ENCODE results near the gene SIGLEC11.
"Not testable (repeated sequence)": the region's sequence is repeated elsewhere in the genome, so short reads cannot be mapped to it uniquely, and the experiment has no call there.

Gene SIGLEC11

GRCh38 chr19:49946415-49946814 is 14.6 kb downstream of the SIGLEC11 start:
- H3K4me2 ChIP-seq (ENCODE audit: low read length): no peak overlapping the region
- no peaks in the 10 kb centered on the region for H3K4me1 ChIP-seq (ENCODE audit: control insufficient read depth, insufficient read depth, low read length)
- no peaks in the 10 kb centered on the region for H3K9me3 ChIP-seq (replicated peaks; ENCODE audit: low read length)
- no peaks in the 10 kb centered on the region for H3K36me3 ChIP-seq (ENCODE audit: insufficient read depth, low read length)
- no peak overlapping the region for H3K4me3 ChIP-seq (ENCODE audit: low read length)
- no peak overlapping the region for H3K9ac ChIP-seq (ENCODE audit: low read depth, low read length)
- H3K27me3 ChIP-seq (ENCODE audit: control insufficient read depth, insufficient read depth, low read length): peaks cover 9% of the 10 kb centered on the region

- H3K4me3 ChIP-seq (ENCODE audit: low read length); H3K36me3 ChIP-seq (ENCODE audit: insufficient read depth, low read length); H3K4me1 ChIP-seq (ENCODE audit: control insufficient read depth, insufficient read depth, low read length); H3K9ac ChIP-seq (ENCODE audit: low read depth, low read length); H3K9me3 ChIP-seq (replicated peaks; ENCODE audit: low read length); H3K4me2 ChIP-seq (ENCODE audit: low read length): not testable (repeated sequence)
- peaks cover 18% of the 10 kb centered on the region for H3K27me3 ChIP-seq (ENCODE audit: control insufficient read depth, insufficient read depth, low read length)
Observed at GRCh38 chr19:49944567-49944966, 16.4 kb downstream of the SIGLEC11 start.

- no peaks in the 10 kb centered on the region for H3K36me3 ChIP-seq (ENCODE audit: insufficient read depth, low read length)
- H3K9ac ChIP-seq (ENCODE audit: low read depth, low read length): no peak overlapping the region
- peaks cover 11% of the 10 kb centered on the region for H3K27me3 ChIP-seq (ENCODE audit: control insufficient read depth, insufficient read depth, low read length)
- no peak overlapping the region for H3K4me3 ChIP-seq (ENCODE audit: low read length)
- peaks cover 3% of the 10 kb centered on the region for H3K4me1 ChIP-seq (ENCODE audit: control insufficient read depth, insufficient read depth, low read length)
- H3K9me3 ChIP-seq (replicated peaks; ENCODE audit: low read length): no peaks in the 10 kb centered on the region
- H3K4me2 ChIP-seq (ENCODE audit: low read length): no peak overlapping the region
Observed at GRCh38 chr19:49940482-49940791, 20.5 kb downstream of the SIGLEC11 start.

- Histone ChIP-seq H3K4me3 (ENCODE audit: low read length) (no peak overlapping the region), H3K4me1 (ENCODE audit: control insufficient read depth, insufficient read depth, low read length) (peaks cover 3% of the 10 kb centered on the region), H3K4me2 (ENCODE audit: low read length) (no peak overlapping the region), H3K27me3 (ENCODE audit: control insufficient read depth, insufficient read depth, low read length) (peaks cover 11% of the 10 kb centered on the region), H3K9me3 (replicated peaks; ENCODE audit: low read length) (no peaks in the 10 kb centered on the region), H3K9ac (ENCODE audit: low read depth, low read length) (no peak overlapping the region), H3K36me3 (ENCODE audit: insufficient read depth, low read length) (no peaks in the 10 kb centered on the region)
Observed at GRCh38 chr19:49939721-49940481, 21.1 kb downstream of the SIGLEC11 start.

- Histone ChIP-seq H3K9me3 (replicated peaks; ENCODE audit: low read length) (no peaks in the 10 kb centered on the region), H3K36me3 (ENCODE audit: insufficient read depth, low read length) (no peaks in the 10 kb centered on the region), H3K4me1 (ENCODE audit: control insufficient read depth, insufficient read depth, low read length) (peaks cover 3% of the 10 kb centered on the region), H3K9ac (ENCODE audit: low read depth, low read length) (no peak overlapping the region), H3K4me3 (ENCODE audit: low read length) (no peak overlapping the region), H3K27me3 (ENCODE audit: control insufficient read depth, insufficient read depth, low read length) (peaks cover 11% of the 10 kb centered on the region), H3K4me2 (ENCODE audit: low read length) (no peak overlapping the region)
Observed at GRCh38 chr19:49938662-49939061, 22.3 kb downstream of the SIGLEC11 start.

GRCh38 chr19:49937750-49938381 is 23.1 kb downstream of the SIGLEC11 start:
- H3K9me3 ChIP-seq (replicated peaks; ENCODE audit: low read length): no peaks in the 10 kb centered on the region
- peak overlapping the region; percentile 84 for H3K4me2 ChIP-seq (ENCODE audit: low read length)
- peaks cover 9% of the 10 kb centered on the region for H3K27me3 ChIP-seq (ENCODE audit: control insufficient read depth, insufficient read depth, low read length)
- H3K4me3 ChIP-seq (ENCODE audit: low read length): peak overlapping the region; percentile 63
- peaks cover 7% of the 10 kb centered on the region for H3K36me3 ChIP-seq (ENCODE audit: insufficient read depth, low read length)
- peaks cover 3% of the 10 kb centered on the region for H3K4me1 ChIP-seq (ENCODE audit: control insufficient read depth, insufficient read depth, low read length)
- H3K9ac ChIP-seq (ENCODE audit: low read depth, low read length): no peak overlapping the region

GRCh38 chr19:49936549-49936948 is 24.4 kb downstream of the SIGLEC11 start:
- H3K36me3 ChIP-seq (ENCODE audit: insufficient read depth, low read length): peaks cover 10% of the 10 kb centered on the region
- peaks cover 3% of the 10 kb centered on the region for H3K4me1 ChIP-seq (ENCODE audit: control insufficient read depth, insufficient read depth, low read length)
- no peak overlapping the region for H3K4me3 ChIP-seq (ENCODE audit: low read length)
- no peak overlapping the region for H3K4me2 ChIP-seq (ENCODE audit: low read length)
- no peaks in the 10 kb centered on the region for H3K9me3 ChIP-seq (replicated peaks; ENCODE audit: low read length)
- no peak overlapping the region for H3K9ac ChIP-seq (ENCODE audit: low read depth, low read length)
- peaks cover 9% of the 10 kb centered on the region for H3K27me3 ChIP-seq (ENCODE audit: control insufficient read depth, insufficient read depth, low read length)

- Histone ChIP-seq H3K4me2 (ENCODE audit: low read length) (no peak overlapping the region), H3K36me3 (ENCODE audit: insufficient read depth, low read length) (peaks cover 17% of the 10 kb centered on the region), H3K27me3 (ENCODE audit: control insufficient read depth, insufficient read depth, low read length) (no peaks in the 10 kb centered on the region), H3K9me3 (replicated peaks; ENCODE audit: low read length) (no peaks in the 10 kb centered on the region), H3K9ac (ENCODE audit: low read depth, low read length) (no peak overlapping the region), H3K4me1 (ENCODE audit: control insufficient read depth, insufficient read depth, low read length) (peaks cover 3% of the 10 kb centered on the region), H3K4me3 (ENCODE audit: low read length) (no peak overlapping the region)
Observed at GRCh38 chr19:49933643-49934042, 27.3 kb downstream of the SIGLEC11 start.

GRCh38 chr19:49932731-49933131 is 28.2 kb downstream of the SIGLEC11 start:
- no peak overlapping the region for H3K4me3 ChIP-seq (ENCODE audit: low read length)
- no peak overlapping the region for H3K9ac ChIP-seq (ENCODE audit: low read depth, low read length)

GRCh38 chr19:49932041-49932451 is 28.9 kb downstream of the SIGLEC11 start:
- Histone ChIP-seq H3K4me2 (ENCODE audit: low read length) (no peak overlapping the region), H3K36me3 (ENCODE audit: insufficient read depth, low read length) (peaks cover 25% of the 10 kb centered on the region), H3K9ac (ENCODE audit: low read depth, low read length) (no peak overlapping the region), H3K4me3 (ENCODE audit: low read length) (no peak overlapping the region), H3K9me3 (replicated peaks; ENCODE audit: low read length) (no peaks in the 10 kb centered on the region), H3K4me1 (ENCODE audit: control insufficient read depth, insufficient read depth, low read length) (peaks cover 10% of the 10 kb centered on the region), H3K27me3 (ENCODE audit: control insufficient read depth, insufficient read depth, low read length) (no peaks in the 10 kb centered on the region)

More at GRCh38 chr19:49932731-49933131, 28.2 kb downstream of the SIGLEC11 start:
- Histone ChIP-seq H3K36me3 (ENCODE audit: insufficient read depth, low read length) (peaks cover 18% of the 10 kb centered on the region), H3K9me3 (replicated peaks; ENCODE audit: low read length) (no peaks in the 10 kb centered on the region), H3K27me3 (ENCODE audit: control insufficient read depth, insufficient read depth, low read length) (no peaks in the 10 kb centered on the region), H3K4me1 (ENCODE audit: control insufficient read depth, insufficient read depth, low read length) (peaks cover 3% of the 10 kb centered on the region), H3K4me2 (ENCODE audit: low read length) (no peak overlapping the region)

GRCh38 chr19:49931293-49932040 is 29.5 kb downstream of the SIGLEC11 start:
- H3K9ac ChIP-seq (ENCODE audit: low read depth, low read length): no peak overlapping the region
- H3K36me3 ChIP-seq (ENCODE audit: insufficient read depth, low read length): peaks cover 28% of the 10 kb centered on the region
- H3K4me2 ChIP-seq (ENCODE audit: low read length): no peak overlapping the region
- H3K4me3 ChIP-seq (ENCODE audit: low read length): no peak overlapping the region
- H3K4me1 ChIP-seq (ENCODE audit: control insufficient read depth, insufficient read depth, low read length): peaks cover 10% of the 10 kb centered on the region
- H3K9me3 ChIP-seq (replicated peaks; ENCODE audit: low read length): no peaks in the 10 kb centered on the region
- H3K27me3 ChIP-seq (ENCODE audit: control insufficient read depth, insufficient read depth, low read length): no peaks in the 10 kb centered on the region
